GM12873 (cell line): Measurements from ENCODE around the gene KIRREL3.

ENCODE experiments used
- TF ChIP-seq, protein P1 (sequence below): IDR thresholded peaks from 2 replicates; pipeline ENCODE4 v1.5.1; 2012; ENCODE audit warnings: low read depth, mild to moderate bottlenecking, moderate library complexity, low read length, control low read depth; ENCODE audit not compliant: insufficient read depth; ENCODE audit errors: missing control alignments

KIRREL3 gene

DNA sequence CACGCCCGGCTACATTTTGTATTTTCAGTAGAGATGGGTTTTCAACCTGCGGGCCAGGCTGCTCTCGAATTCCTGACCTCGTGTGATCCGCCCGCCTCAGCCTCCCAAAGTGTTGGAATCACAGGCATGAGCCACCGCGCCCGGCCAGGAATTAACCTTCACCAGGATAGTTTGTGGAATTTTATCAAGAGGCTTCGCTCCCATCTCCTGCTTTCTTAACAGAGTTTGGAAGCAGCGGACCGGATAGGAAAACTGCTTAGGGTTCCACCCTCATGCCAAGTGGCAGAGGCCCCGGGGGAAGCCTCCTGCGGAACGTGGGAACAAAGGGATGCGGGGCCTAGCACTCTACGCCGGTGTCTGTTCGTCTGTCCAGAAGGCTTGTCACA lies 415.2 kb downstream of the KIRREL3 start:
- TF ChIP-seq, protein P1, sequence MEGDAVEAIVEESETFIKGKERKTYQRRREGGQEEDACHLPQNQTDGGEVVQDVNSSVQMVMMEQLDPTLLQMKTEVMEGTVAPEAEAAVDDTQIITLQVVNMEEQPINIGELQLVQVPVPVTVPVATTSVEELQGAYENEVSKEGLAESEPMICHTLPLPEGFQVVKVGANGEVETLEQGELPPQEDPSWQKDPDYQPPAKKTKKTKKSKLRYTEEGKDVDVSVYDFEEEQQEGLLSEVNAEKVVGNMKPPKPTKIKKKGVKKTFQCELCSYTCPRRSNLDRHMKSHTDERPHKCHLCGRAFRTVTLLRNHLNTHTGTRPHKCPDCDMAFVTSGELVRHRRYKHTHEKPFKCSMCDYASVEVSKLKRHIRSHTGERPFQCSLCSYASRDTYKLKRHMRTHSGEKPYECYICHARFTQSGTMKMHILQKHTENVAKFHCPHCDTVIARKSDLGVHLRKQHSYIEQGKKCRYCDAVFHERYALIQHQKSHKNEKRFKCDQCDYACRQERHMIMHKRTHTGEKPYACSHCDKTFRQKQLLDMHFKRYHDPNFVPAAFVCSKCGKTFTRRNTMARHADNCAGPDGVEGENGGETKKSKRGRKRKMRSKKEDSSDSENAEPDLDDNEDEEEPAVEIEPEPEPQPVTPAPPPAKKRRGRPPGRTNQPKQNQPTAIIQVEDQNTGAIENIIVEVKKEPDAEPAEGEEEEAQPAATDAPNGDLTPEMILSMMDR = no peak

GRCh38 chr11:126583594-126584427 lies 416.8 kb downstream of the KIRREL3 start:
- TF ChIP-seq, protein P1 = no peak

DNA sequence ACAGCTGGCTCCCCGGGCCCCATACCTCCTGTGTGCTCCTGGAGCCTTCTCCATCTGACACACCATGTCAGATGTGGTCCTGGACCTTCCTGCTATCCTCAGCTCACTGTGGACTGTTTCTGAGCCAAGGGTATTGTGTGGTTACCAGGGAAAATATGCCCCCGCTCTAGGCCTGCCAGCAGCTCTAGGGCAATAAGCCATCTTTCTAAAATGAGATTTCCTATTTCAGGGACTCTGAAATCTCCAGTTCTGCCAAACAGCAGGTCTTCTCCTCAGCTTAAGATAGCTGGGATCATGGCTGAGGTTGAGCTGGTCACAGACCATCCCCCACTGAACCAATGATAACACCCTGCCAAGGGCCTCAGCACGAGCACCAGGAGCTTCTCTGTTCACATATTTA lies 417.5 kb downstream of the KIRREL3 start:
- TF ChIP-seq, protein P1 = no peak

- TF ChIP-seq, protein P1 = no peak
These were observed 418.5 kb downstream of the KIRREL3 start for GRCh38 chr11:126581871-126582648.

- TF ChIP-seq, protein P1 = no peak
These were observed 422.1 kb downstream of the KIRREL3 start for GRCh38 chr11:126578426-126578825.

GRCh38 chr11:126578021-126578420 lies 422.5 kb downstream of the KIRREL3 start:
- TF ChIP-seq, protein P1 = no peak

- TF ChIP-seq, protein P1 = no peak
These were observed 424.7 kb downstream of the KIRREL3 start for GRCh38 chr11:126575849-126576248.
